ENCODE results near the gene RPS19.

GRCh38 chr19:41908724-41909464 is 48.8 kb downstream of the RPS19 start:
- TF ChIP-seq CTCF (IDR thresholded peaks at IDR 0.05) (no peak), TCF7L2 (IDR thresholded peaks at IDR 0.05; ENCODE audit: low read depth, low read length) (no peak), POLR2AphosphoS5 (IDR thresholded peaks at IDR 0.05; ENCODE audit: low read depth, low read length) (no peak), SIN3A (IDR thresholded peaks at IDR 0.05; ENCODE audit: borderline replicate concordance, insufficient read depth, low read depth, low read length) (no peak), REST (IDR thresholded peaks at IDR 0.05; ENCODE audit: insufficient read depth in 1 of 2, low read depth in 2 of 2, low read length in 1 of 2) (no peak)
